Dendritic cell treated with granulocyte-macrophage colony-stimulating factor and Interleukin-4, amounts not matched to agents 40 ng/mL and 50 ng/mL, for 4 days (primary cell): ENCODE results near the gene MINK1.
"Not testable (repeated sequence)": the region's sequence is repeated elsewhere in the genome, so short reads cannot be mapped to it uniquely, and the experiment has no call there.

Experiments
- H3K27ac Mint-ChIP-seq: one replicate; pipeline ENCODE4 v1.8.0; 2022; ENCODE audit warnings: mild to moderate bottlenecking, mixed read lengths
- H3K27me3 Mint-ChIP-seq: one replicate; pipeline ENCODE4 v1.8.0; 2022; ENCODE audit warnings: mild to moderate bottlenecking, mixed read lengths
- H3K36me3 Mint-ChIP-seq: one replicate; pipeline ENCODE4 v1.8.0; 2022; ENCODE audit warnings: low read depth, mixed read lengths
- H3K4me1 Mint-ChIP-seq: one replicate; pipeline ENCODE4 v1.8.0; 2022; ENCODE audit warnings: low read depth, mixed read lengths
- H3K4me3 Mint-ChIP-seq: one replicate; pipeline ENCODE4 v1.8.0; 2022; ENCODE audit warnings: mild to moderate bottlenecking, moderate library complexity, mixed read lengths
- H3K9me3 Mint-ChIP-seq: one replicate; pipeline ENCODE4 v1.8.0; 2022; ENCODE audit warnings: mixed read lengths
- intact Hi-C: fragments of 100-400 bp; cut with micrococcal nuclease; formaldehyde crosslinking; loops from one replicate; pipeline ENCODE4 v1.15.0; 2022

The MINK1 gene

GRCh38 chr17:4859816-4860625, 26.9 kb downstream of the MINK1 start:
- Mint-ChIP-seq H3K9me3 (no peaks in the 10 kb centered on the region), H3K36me3 (peaks cover 56% of the 10 kb centered on the region), H3K27ac (peak overlapping the region; percentile 1), H3K4me3 (no peak overlapping the region), H3K27me3 (no peaks in the 10 kb centered on the region), H3K4me1 (peaks cover 50% of the 10 kb centered on the region)
- intact Hi-C loops, result no loop called here

DNA sequence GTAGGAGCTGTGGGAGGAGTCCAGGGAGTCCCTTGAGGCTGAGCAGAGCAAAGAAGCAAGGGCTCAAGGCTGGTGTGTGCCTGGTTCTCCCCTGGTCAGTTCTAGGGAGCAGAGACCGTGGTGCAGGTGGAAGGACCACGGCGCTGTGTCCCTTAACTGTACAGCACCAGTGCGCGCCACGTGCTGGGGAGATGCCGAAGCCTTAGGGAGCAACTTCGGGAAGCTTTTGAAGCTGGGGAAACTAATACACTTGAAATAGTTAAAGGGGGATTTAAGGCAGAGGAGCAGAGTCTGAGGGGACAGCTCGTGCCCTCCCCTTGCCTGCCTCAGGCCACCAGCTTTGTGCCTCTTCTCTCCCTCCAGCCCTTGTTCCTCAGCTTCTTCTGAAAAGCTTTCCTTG, 27.5 kb downstream of the MINK1 start:
- H3K9me3 Mint-ChIP-seq, result no peaks in the 10 kb centered on the region
- no peak overlapping the region for H3K4me3 Mint-ChIP-seq
- no peaks in the 10 kb centered on the region for H3K27me3 Mint-ChIP-seq
- peaks cover 53% of the 10 kb centered on the region for H3K4me1 Mint-ChIP-seq
- peaks cover 56% of the 10 kb centered on the region for H3K36me3 Mint-ChIP-seq
- intact Hi-C loops, result no loop called here
- peak overlapping the region; percentile 1 for H3K27ac Mint-ChIP-seq

- no peak overlapping the region for H3K4me3 Mint-ChIP-seq
- no peaks in the 10 kb centered on the region for H3K27me3 Mint-ChIP-seq
- H3K36me3 Mint-ChIP-seq, result peaks cover 52% of the 10 kb centered on the region
- no peaks in the 10 kb centered on the region for H3K9me3 Mint-ChIP-seq
- H3K27ac Mint-ChIP-seq, result no peak overlapping the region
- intact Hi-C loops, result no loop called here
- H3K4me1 Mint-ChIP-seq, result peaks cover 56% of the 10 kb centered on the region
Observed at GRCh38 chr17:4861052-4861451, 27.9 kb downstream of the MINK1 start.

DNA sequence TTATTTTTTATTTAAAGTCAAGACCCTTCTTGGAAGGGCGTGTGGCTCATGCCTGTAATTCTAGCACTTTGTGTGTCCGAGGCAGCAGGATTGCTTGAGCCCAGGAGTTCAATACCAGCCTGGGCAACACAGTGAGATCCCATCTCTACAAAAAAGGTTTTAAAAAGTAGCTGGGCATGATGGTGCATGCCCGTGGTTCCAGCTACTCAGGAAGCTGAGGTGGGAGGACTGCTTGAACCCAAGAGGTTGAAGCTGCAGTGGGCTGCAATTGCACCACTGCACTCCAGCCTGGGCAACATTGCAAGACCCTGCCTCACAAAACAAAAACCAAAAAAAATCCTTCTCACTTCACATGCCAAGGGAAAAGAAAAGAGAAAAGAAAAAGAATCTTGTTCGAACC, 29.6 kb downstream of the MINK1 start:
- intact Hi-C loops, result no loop called here
- no peak overlapping the region for H3K4me3 Mint-ChIP-seq
- peaks cover 35% of the 10 kb centered on the region for H3K36me3 Mint-ChIP-seq
- peaks cover 40% of the 10 kb centered on the region for H3K4me1 Mint-ChIP-seq
- H3K9me3 Mint-ChIP-seq, result no peaks in the 10 kb centered on the region
- H3K27ac Mint-ChIP-seq, result no peak overlapping the region
- no peaks in the 10 kb centered on the region for H3K27me3 Mint-ChIP-seq

DNA sequence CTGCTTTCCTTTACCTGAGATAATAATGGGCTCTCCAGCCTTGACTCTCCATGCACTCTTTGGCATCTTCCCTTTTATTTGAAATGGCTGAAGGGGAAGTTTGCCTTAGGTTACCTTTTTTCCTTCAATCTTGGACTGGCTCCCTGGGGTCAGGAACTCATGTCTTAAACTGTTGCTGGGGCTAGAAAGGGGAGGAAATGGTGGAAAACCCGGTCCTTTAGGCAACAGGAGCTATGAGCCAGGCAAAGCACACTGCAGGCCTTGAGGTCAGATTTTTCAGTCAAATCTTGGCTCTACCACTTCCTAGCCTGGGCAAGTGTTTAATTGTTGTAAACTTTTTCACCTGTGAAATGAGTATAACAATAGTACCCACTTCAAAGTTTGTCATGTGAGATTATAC, 30.2 kb downstream of the MINK1 start:
- peaks cover 35% of the 10 kb centered on the region for H3K36me3 Mint-ChIP-seq
- intact Hi-C loops, result no loop called here
- H3K9me3 Mint-ChIP-seq, result no peaks in the 10 kb centered on the region
- no peak overlapping the region for H3K27ac Mint-ChIP-seq
- no peak overlapping the region for H3K4me3 Mint-ChIP-seq
- no peaks in the 10 kb centered on the region for H3K27me3 Mint-ChIP-seq
- peaks cover 38% of the 10 kb centered on the region for H3K4me1 Mint-ChIP-seq

DNA sequence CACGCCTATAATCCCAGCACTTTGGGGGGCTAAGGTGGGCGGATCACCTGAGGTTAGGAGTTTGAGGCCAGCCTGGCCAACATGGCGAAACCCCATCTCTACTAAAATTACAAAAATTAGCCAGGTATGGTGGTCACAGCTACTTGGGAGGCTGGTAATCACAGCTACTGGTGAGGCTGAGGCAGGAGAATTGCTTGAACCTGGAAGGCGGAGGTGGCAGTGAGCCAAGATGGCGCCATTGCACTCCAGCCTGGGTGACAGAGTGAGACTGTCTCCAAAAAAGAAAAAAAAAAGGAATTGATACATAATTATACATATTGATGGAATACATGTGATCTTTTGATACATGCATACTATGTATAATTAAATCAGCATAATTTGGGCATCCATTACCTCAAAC, 34.4 kb downstream of the MINK1 start:
- H3K9me3 Mint-ChIP-seq, H3K27me3 Mint-ChIP-seq, intact Hi-C loops, H3K4me3 Mint-ChIP-seq, H3K27ac Mint-ChIP-seq: not testable (repeated sequence)
- Mint-ChIP-seq H3K36me3 (peaks cover 11% of the 10 kb centered on the region), H3K4me1 (peaks cover 56% of the 10 kb centered on the region)

DNA sequence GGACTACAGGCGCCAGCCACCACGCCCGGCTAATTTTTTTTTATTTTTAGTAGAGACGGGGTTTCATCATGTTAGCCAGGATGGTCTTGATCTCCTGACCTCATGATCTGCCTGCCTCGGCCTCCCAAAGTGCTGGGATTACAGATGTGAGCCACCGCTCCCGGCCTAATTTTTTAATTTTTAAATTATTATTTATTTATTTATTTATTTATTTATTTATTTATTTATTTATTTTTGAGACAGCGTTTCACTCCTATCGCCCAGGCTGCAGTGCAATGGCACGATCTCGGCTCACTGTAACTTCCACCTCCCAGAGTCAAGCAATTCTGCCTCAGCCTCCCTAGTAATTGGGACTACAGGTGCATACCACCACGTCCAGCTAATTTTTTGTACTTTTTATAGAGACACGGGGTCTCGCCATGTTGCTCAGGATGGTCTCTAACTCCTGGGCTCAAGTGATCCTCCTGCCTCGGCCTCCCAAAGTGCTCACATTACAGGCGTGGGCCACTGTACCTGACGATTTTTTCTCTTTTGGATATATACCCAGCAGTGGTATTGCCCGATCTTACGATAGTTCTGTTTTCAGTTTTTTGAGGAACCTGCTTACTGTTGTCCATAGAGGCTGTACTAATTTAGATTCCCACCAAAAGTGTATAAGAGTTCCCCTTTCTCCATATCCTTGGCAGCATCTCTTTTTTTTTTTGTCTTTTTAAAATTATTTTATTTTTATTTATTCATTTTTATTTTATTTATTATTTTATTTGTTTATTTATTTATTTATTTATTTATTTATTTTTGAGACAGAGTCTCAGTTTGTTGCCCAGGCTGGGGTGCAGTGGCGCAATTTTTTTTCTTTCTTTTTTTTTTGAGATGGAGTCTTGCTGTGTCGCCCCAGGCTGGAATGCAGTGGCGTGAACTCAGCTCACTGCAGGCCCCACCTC, 36.2 kb downstream of the MINK1 start:
- peak overlapping the region; percentile 59 for H3K27ac Mint-ChIP-seq
- H3K9me3 Mint-ChIP-seq, intact Hi-C loops, H3K27me3 Mint-ChIP-seq: not testable (repeated sequence)
- H3K4me3 Mint-ChIP-seq, result peak overlapping the region; percentile 20
- H3K4me1 Mint-ChIP-seq, result peaks cover 64% of the 10 kb centered on the region
- H3K36me3 Mint-ChIP-seq, result peaks cover 19% of the 10 kb centered on the region

GRCh38 chr17:4870855-4871254, 37.7 kb downstream of the MINK1 start:
- Mint-ChIP-seq H3K9me3 (no peaks in the 10 kb centered on the region), H3K27ac (no peak overlapping the region), H3K4me1 (peaks cover 68% of the 10 kb centered on the region), H3K36me3 (peaks cover 22% of the 10 kb centered on the region), H3K27me3 (no peaks in the 10 kb centered on the region), H3K4me3 (no peak overlapping the region)
- intact Hi-C loops, result no loop called here

DNA sequence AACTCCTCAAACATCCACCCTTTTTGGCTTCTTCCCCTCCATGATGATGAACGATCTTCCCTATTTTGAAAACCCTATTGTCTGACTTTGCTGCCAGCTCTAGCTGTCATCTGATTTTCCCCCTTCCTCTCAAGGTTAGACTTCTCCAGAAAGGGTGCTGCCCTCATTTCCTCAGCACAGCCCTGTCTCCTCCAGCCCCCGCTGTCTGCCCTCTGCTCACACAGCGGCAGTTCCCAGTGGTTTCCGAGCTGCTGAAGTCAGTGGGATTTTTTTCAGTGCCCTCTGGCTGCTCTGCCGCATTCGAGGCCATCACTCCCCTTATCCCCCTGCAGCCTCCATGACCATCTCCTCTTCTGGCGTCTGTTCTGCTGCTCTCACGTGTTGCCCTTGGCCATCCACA, 39.6 kb downstream of the MINK1 start:
- peaks cover 84% of the 10 kb centered on the region for H3K4me1 Mint-ChIP-seq
- H3K27ac Mint-ChIP-seq, result peak overlapping the region; percentile 82
- intact Hi-C loops, result no loop called here

GRCh38 chr17:4877089-4877488, 43.9 kb downstream of the MINK1 start:
- intact Hi-C loops, result loop anchor here (5.0 kb wide), 1 partner anchor 45 kb away; the partner anchor contains the start of gene MINK1
- Mint-ChIP-seq H3K4me3 (no peak overlapping the region), H3K36me3 (peaks cover 53% of the 10 kb centered on the region), H3K27ac (peak overlapping the region; percentile 78), H3K4me1 (peaks cover 94% of the 10 kb centered on the region), H3K9me3 (no peaks in the 10 kb centered on the region), H3K27me3 (no peaks in the 10 kb centered on the region)

More for the DNA sequence above, 39.6 kb downstream of the MINK1 start:
- Mint-ChIP-seq H3K27me3 (no peaks in the 10 kb centered on the region), H3K36me3 (peaks cover 29% of the 10 kb centered on the region), H3K9me3 (no peaks in the 10 kb centered on the region), H3K4me3 (peak overlapping the region; percentile 47)

DNA sequence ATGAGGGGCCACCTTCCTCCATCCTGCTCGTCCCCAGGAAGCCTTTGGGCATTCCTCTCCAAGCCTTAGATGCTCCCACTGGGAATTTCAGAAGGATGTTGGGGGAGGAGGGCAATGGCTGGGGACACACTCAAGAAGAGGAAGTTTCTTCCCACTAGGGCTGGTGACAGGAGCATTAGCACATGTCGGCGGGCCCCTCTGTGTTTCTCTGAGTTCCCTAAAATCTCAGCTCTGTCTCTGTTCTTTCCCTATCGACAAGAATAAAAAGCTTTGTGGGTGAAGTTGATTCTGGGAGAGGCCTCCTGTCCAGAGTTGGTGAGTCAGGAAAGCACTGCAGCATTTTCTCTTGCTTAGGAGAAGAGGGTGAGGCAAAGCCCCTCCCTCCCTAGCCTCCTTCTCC, 46.5 kb downstream of the MINK1 start:
- Mint-ChIP-seq H3K9me3 (no peaks in the 10 kb centered on the region), H3K27ac (peak overlapping the region; percentile 78), H3K4me3 (peak overlapping the region; percentile 21), H3K36me3 (peaks cover 60% of the 10 kb centered on the region), H3K27me3 (no peaks in the 10 kb centered on the region), H3K4me1 (peaks cover 91% of the 10 kb centered on the region)
- intact Hi-C loops, result loop anchor here (5.0 kb wide), 1 partner anchor 47 kb away; the partner anchor contains the start of gene MINK1

DNA sequence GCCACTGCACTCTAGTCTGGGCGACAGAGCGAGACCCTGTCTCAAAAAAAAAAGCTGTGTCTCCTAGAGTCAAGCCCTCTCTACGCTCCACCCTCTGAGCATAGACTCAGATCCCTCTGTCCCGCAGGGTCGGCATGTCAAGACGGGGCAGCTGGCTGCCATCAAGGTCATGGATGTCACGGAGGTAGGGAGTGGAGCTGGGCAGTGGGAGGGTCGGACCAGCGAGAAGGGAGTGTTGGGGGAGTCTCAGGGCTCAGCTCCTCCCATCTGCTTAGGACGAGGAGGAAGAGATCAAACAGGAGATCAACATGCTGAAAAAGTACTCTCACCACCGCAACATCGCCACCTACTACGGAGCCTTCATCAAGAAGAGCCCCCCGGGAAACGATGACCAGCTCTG, 47.7 kb downstream of the MINK1 start:
- Mint-ChIP-seq H3K9me3 (no peaks in the 10 kb centered on the region), H3K4me1 (peaks cover 91% of the 10 kb centered on the region), H3K36me3 (peaks cover 71% of the 10 kb centered on the region), H3K27me3 (no peaks in the 10 kb centered on the region), H3K4me3 (no peak overlapping the region), H3K27ac (peak overlapping the region; percentile 78)
- intact Hi-C loops, result no loop called here

DNA sequence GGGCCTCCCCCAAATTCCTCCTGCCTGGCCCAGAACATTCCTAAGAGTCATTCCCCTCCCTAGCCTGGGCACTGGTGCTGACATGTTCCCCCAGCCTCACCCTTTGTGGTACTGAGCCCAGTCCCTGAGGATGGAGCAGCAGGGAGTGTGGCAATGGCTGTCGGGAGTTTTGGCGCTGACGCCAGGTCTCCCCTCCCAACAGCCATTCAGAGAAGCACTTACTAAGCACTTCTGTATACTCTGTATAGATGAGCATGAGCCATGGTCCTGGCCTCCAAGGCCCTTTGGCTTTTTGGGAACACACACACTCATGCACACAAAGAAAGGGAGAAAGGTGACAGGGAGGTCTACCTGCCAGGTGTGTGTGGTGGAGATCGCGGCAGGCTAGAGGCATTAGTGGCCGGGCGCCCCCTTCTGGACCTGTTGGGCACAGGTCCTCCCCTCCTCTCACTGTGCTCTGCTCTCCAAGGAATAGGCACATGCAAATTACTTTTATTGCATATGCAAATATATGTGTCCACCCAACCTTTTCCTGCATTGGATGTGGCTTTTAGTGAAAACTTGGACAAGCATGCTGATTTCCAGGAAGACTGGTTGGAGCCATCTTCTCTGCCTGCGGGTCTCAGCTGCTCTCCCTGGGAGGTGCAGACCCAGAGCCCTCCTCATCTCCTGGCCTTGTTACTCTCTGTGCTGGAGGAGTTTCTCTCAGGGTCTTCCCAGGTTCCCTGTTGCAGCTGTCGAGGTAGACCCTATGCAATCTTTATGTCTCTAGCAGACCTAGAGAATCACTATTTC, 48.8 kb downstream of the MINK1 start:
- Mint-ChIP-seq H3K9me3 (no peaks in the 10 kb centered on the region), H3K4me1 (peaks cover 91% of the 10 kb centered on the region), H3K27ac (peak overlapping the region; percentile 78), H3K36me3 (peaks cover 77% of the 10 kb centered on the region), H3K27me3 (no peaks in the 10 kb centered on the region), H3K4me3 (no peak overlapping the region)
- intact Hi-C loops, result no loop called here
